HG03521 (cell line): ENCODE data around the gene MSX2.
"Not testable (repeated sequence)": the region's sequence is repeated elsewhere in the genome, so short reads cannot be mapped to it uniquely, and the experiment has no call there.

Source experiments
- ATAC-seq: cut with Tn5 transposase; IDR thresholded peaks from one replicate; pipeline ENCODE4 v1.9.1; 2021; ENCODE audit warnings: mild to moderate bottlenecking, moderate library complexity; ENCODE audit not compliant: unreplicated experiment

Gene MSX2

GRCh38 chr5:174732036-174733020, 7.9 kb downstream of the MSX2 start:
- ATAC-seq = no peak

- ATAC-seq = no peak
These were observed 8.8 kb downstream of the MSX2 start for GRCh38 chr5:174733091-174733690.

GRCh38 chr5:174733836-174734235, 9.5 kb downstream of the MSX2 start:
- ATAC-seq = no peak

- ATAC-seq = no peak
These were observed 10.5 kb downstream of the MSX2 start for GRCh38 chr5:174734571-174735497.

- ATAC-seq = no peak
These were observed 11.3 kb downstream of the MSX2 start for GRCh38 chr5:174735498-174736330.

GRCh38 chr5:174736331-174736721, 11.9 kb downstream of the MSX2 start:
- ATAC-seq = no peak

- ATAC-seq = no peak
These were observed 12.4 kb downstream of the MSX2 start for GRCh38 chr5:174736777-174737176.

GRCh38 chr5:174737330-174737729, 12.9 kb downstream of the MSX2 start:
- ATAC-seq = no peak

GRCh38 chr5:174741352-174741751, 17.0 kb downstream of the MSX2 start:
- ATAC-seq = no peak

GRCh38 chr5:174744896-174745295, 20.5 kb downstream of the MSX2 start:
- no peak for ATAC-seq

GRCh38 chr5:174745590-174746103, 21.3 kb downstream of the MSX2 start:
- no peak for ATAC-seq

- no peak for ATAC-seq
These were observed 26.3 kb downstream of the MSX2 start for GRCh38 chr5:174750711-174751110.

- no peak for ATAC-seq
These were observed 27.0 kb downstream of the MSX2 start for GRCh38 chr5:174751154-174752000.

GRCh38 chr5:174752121-174752520, 27.7 kb downstream of the MSX2 start:
- no peak for ATAC-seq

- ATAC-seq = no peak
These were observed 30.7 kb downstream of the MSX2 start for GRCh38 chr5:174755106-174755505.

- ATAC-seq = no peak
These were observed 34.7 kb downstream of the MSX2 start for GRCh38 chr5:174759091-174759490.

- ATAC-seq = no peak
These were observed 36.3 kb downstream of the MSX2 start for GRCh38 chr5:174760721-174761120.

- ATAC-seq = not testable (repeated sequence)
These were observed 37.0 kb downstream of the MSX2 start for GRCh38 chr5:174761341-174761740.

GRCh38 chr5:174764309-174764708, 39.9 kb downstream of the MSX2 start:
- ATAC-seq = no peak
